Activated B cell treated with CpG ODN at 0.5 μM for 24 hours (primary cell): ENCODE measurements around the gene STEAP3. TPM values are rescaled to one million over a fixed set of nuclear protein-coding genes. Genes with fewer than 3 reads are reported as not detected.

Experiments
- ATAC-seq: fragments of 200-7000 bp; cut with Tn5 transposase; one replicate; pipeline ENCODE4 v1.10.0; 2021; ENCODE audit warnings: low read depth, mild to moderate bottlenecking, moderate library complexity
- CTCF ChIA-PET: fragments of 350-600 bp; sonication (Branson Sonifier 250); formaldehyde crosslinking; loops from one replicate; lab custom pipeline; 2021; ENCODE audit warnings: antibody characterized with exemption; lab: Charles Lee
- POLR2A ChIA-PET: fragments of 350-600 bp; sonication (Branson Sonifier 250); formaldehyde crosslinking; loops from one replicate; lab custom pipeline; 2021; ENCODE audit warnings: antibody characterized with exemption; lab: Charles Lee
- DNase-seq: peaks from one replicate; pipeline ENCODE4 v3.0.0; 2022
- H3K27ac Mint-ChIP-seq: one replicate; pipeline ENCODE4 v1.8.0; 2020; ENCODE audit warnings: mixed read lengths
- H3K27me3 Mint-ChIP-seq: one replicate; pipeline ENCODE4 v1.8.0; 2021; ENCODE audit warnings: mixed read lengths
- H3K36me3 Mint-ChIP-seq: one replicate; pipeline ENCODE4 v1.8.0; 2021; ENCODE audit warnings: low read depth, mixed read lengths
- H3K4me1 Mint-ChIP-seq: one replicate; pipeline ENCODE4 v1.8.0; 2021; ENCODE audit warnings: mixed read lengths
- H3K4me3 Mint-ChIP-seq: one replicate; pipeline ENCODE4 v1.8.0; 2020; ENCODE audit warnings: mild to moderate bottlenecking, mixed read lengths
- H3K9me3 Mint-ChIP-seq: one replicate; pipeline ENCODE4 v1.8.0; 2020; ENCODE audit warnings: mixed read lengths
- intact Hi-C: fragments of 100-400 bp; cut with micrococcal nuclease; formaldehyde crosslinking; loops from one replicate; pipeline ENCODE4 v1.15.1; 2024
- total RNA-seq: library from RNA; stranded (reverse); gene quantifications from 2 replicates; pipeline ENCODE4 v1.2.3, GENCODE V29; 2022
- TF ChIP-seq, protein P1 (sequence below): fragments of 200-600 bp; IDR thresholded peaks from one replicate; pipeline ENCODE4 v1.8.0; 2022; ENCODE audit warnings: antibody characterized with exemption, mild to moderate bottlenecking

The STEAP3 gene
- total RNA-seq, 1 donor from 2014 or later, result 1.1 TPM

DNA sequence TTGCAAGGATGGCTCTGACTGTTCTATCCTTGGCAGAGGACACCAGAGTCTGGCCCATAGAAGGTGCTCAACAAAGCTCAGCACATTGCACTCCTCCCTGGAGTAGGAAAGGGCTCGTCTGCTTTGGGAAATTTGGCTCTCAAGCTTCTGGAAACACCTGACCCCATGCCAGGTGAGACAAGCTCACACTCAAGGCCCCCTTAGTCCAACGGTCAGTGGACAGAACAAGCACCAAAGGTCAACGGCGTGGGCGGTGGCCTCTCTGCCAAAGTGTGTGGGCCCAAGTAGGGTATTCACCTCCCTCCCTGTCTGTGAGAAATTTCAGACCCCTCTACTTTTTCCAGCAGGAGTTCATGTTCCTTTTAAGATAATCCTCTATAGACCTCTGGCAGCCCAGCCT, 2.0 kb upstream of the STEAP3 start:
- H3K4me3 Mint-ChIP-seq, result no peak overlapping the region
- H3K9me3 Mint-ChIP-seq, result no peaks in the 10 kb centered on the region
- intact Hi-C loops, result loop anchor here (5.0 to 10.0 kb wide), 2 partner anchors 146 to 253 kb away; partner anchors contain the start of genes C2orf76 and DBI
- ChIA-PET POLR2A (no interaction called here), CTCF (no interaction called here)
- H3K27ac Mint-ChIP-seq, result no peak overlapping the region
- peaks cover 20% of the 10 kb centered on the region for H3K27me3 Mint-ChIP-seq
- H3K36me3 Mint-ChIP-seq, result no peaks in the 10 kb centered on the region
- TF ChIP-seq, protein P1, sequence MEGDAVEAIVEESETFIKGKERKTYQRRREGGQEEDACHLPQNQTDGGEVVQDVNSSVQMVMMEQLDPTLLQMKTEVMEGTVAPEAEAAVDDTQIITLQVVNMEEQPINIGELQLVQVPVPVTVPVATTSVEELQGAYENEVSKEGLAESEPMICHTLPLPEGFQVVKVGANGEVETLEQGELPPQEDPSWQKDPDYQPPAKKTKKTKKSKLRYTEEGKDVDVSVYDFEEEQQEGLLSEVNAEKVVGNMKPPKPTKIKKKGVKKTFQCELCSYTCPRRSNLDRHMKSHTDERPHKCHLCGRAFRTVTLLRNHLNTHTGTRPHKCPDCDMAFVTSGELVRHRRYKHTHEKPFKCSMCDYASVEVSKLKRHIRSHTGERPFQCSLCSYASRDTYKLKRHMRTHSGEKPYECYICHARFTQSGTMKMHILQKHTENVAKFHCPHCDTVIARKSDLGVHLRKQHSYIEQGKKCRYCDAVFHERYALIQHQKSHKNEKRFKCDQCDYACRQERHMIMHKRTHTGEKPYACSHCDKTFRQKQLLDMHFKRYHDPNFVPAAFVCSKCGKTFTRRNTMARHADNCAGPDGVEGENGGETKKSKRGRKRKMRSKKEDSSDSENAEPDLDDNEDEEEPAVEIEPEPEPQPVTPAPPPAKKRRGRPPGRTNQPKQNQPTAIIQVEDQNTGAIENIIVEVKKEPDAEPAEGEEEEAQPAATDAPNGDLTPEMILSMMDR, result no peak
- ATAC-seq (no peak), DNase-seq (no peak)
- peaks cover 4% of the 10 kb centered on the region for H3K4me1 Mint-ChIP-seq

DNA sequence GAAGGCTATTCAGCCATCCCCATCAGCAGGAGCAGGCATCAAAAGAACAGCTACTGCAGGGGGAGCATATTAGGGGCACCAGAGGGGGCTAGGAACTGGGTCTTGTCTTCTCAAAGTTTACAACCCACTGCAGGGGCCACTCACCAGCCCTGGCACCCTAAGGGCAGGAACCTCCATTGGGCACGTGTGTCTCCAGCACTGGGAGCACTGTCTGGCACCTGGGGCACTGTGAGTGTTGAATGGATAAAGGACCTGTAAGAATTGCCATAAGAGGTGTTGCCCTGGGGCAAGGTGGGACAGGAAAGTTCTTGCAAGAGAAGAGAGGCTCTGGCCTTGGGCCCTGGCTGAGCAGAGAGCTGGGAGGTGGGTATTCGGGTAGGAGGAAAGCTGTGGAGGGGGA, 1.4 kb upstream of the STEAP3 start:
- ChIA-PET CTCF (no interaction called here), POLR2A (no interaction called here)
- intact Hi-C loops, result loop anchor here (5.0 to 10.0 kb wide), 2 partner anchors 145 to 253 kb away; partner anchors contain the start of genes C2orf76 and DBI
- TF ChIP-seq, protein P1, result no peak
- Mint-ChIP-seq H3K27me3 (peaks cover 20% of the 10 kb centered on the region), H3K4me3 (no peak overlapping the region), H3K9me3 (no peaks in the 10 kb centered on the region), H3K27ac (no peak overlapping the region), H3K36me3 (no peaks in the 10 kb centered on the region), H3K4me1 (peaks cover 4% of the 10 kb centered on the region)
- ATAC-seq (no peak), DNase-seq (no peak)

DNA sequence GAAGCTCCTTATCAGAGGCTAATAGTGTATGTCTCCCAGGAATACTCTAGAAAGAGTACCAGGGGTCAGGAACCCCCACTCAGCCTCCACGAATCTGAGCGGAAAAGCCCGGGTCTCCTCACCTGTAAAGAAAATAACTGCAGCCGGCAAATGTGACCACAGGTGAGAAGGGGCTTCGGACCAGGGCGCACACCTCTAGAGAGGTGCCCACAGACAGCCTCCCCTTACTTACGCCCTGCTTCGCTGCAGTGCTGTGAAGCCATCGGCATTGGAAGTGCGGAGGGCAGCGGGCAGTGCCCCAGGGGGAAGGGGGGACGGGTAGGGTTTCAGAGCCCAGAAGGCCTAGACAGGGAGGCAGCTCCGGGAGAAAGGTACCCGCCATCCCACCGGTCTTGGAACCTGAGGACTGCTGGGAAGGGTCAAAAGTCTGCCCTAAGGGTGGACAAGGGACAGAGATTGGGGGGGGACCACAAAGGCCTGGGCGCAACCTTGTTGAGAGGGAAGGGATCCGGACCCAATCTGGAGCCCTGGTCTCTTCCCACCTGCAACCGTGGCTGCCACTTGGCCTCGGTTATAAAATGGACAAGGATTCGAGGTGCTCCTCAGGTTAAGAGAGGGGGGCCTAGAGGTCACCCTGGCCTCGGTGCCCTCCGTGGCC, 642 bp upstream of the STEAP3 start:
- Mint-ChIP-seq H3K27ac (no peak overlapping the region), H3K4me1 (peaks cover 4% of the 10 kb centered on the region), H3K36me3 (no peaks in the 10 kb centered on the region), H3K9me3 (no peaks in the 10 kb centered on the region), H3K27me3 (peaks cover 20% of the 10 kb centered on the region), H3K4me3 (peak overlapping the region; percentile 62)
- TF ChIP-seq, protein P1, result no peak
- no peak for DNase-seq
- ChIA-PET POLR2A (no interaction called here), CTCF (no interaction called here)
- no peak for ATAC-seq
- intact Hi-C loops, result loop anchor here (5.0 to 10.0 kb wide), 2 partner anchors 144 to 252 kb away; partner anchors contain the start of genes C2orf76 and DBI

DNA sequence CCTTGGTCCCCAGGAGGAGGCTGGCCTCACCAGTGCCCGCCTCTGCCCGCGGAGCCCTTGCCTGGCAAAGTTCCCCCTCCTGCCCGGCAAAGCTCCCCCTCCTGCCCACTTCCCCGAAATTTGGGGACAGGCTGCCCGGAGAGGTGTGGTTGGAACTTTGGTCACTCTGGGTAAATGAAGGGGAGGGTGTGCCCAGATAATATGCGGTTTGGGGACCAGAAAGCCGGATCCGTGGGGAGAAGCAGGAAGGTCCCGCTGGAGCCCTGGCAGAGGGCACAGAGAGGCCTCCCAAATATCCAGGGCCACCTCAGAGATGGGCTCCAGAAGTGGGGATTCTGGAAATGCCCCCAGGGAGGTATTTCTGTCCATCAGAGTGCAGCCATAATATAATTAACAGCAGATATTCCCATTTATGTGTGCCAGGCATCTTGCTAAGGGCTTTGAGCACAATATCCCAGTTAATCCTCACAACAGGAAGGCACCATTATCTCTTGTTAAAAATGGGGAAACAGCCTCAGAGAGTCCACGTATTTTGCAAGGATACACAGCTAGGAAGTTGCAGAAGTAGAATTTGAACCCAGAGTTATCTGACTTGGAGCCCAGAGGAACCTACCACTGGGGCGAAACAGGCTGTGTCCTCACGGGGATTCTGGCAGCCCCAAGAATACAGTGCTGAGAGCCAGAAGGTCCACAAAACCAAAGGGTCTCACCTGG, 914 bp downstream of the STEAP3 start:
- intact Hi-C loops, result loop anchor here (2.0 to 10.0 kb wide), 3 partner anchors 40 to 250 kb away; partner anchors contain the start of genes C2orf76 and DBI
- no peaks in the 10 kb centered on the region for H3K9me3 Mint-ChIP-seq
- ATAC-seq (no peak), DNase-seq (no peak)
- H3K27ac Mint-ChIP-seq, result no peak overlapping the region
- H3K36me3 Mint-ChIP-seq, result no peaks in the 10 kb centered on the region
- peaks cover 4% of the 10 kb centered on the region for H3K4me1 Mint-ChIP-seq
- TF ChIP-seq, protein P1, result no peak
- peaks cover 19% of the 10 kb centered on the region for H3K27me3 Mint-ChIP-seq
- ChIA-PET CTCF (no interaction called here), POLR2A (no interaction called here)
- H3K4me3 Mint-ChIP-seq, result peak overlapping the region; percentile 60
